Sigmoid colon (tissue), 7 donors: ENCODE data around the gene ZNF362. TPM values are rescaled to one million over a fixed set of nuclear protein-coding genes. Genes with fewer than 3 reads are reported as not detected.

Experiments used
- DNase-seq: peaks from one replicate; pipeline ENCODE4 v3.0.0-alpha.2; 2019
- H3K27ac ChIP-seq, 4 donors: fragments of 200-600 bp; sonication (generic); one replicate each; pipeline ENCODE4 v1.5.1; 2016 to 2019; ENCODE audit warnings: mild to moderate bottlenecking in 1 of 4
- H3K27me3 ChIP-seq, 3 donors: fragments of 200-600 bp; sonication (generic); one replicate each; pipeline ENCODE4 v1.5.1; 2019; ENCODE audit warnings: mild to moderate bottlenecking in 1 of 3
- H3K36me3 ChIP-seq, 4 donors: fragments of 200-600 bp; sonication (generic); one replicate each; pipeline ENCODE4 v1.5.1; 2016 to 2019
- H3K4me1 ChIP-seq, 4 donors: fragments of 200-600 bp; sonication (generic); one replicate each; pipeline ENCODE4 v1.5.1; 2017 to 2019
- H3K4me3 ChIP-seq, 4 donors: fragments of 200-600 bp; sonication (generic); one replicate each; pipeline ENCODE4 v1.5.1; 2017 to 2019; ENCODE audit warnings: mild to moderate bottlenecking in 2 of 4, moderate library complexity in 1 of 4
- H3K9me3 ChIP-seq, 4 donors: fragments of 200-600 bp in 3 of 4; sonication (generic) in 3 of 4; one replicate each; pipeline versions ENCODE4 v1.5.1 to v1.6.1; 2013 to 2019
- CTCF ChIP-seq, 4 experiments: fragments of 450-650 bp in 3 of 4; fragments of 200-600 bp in 1 of 4; IDR thresholded peaks; one replicate each; pipeline ENCODE4 v1.5.1; 2016 to 2019; ENCODE audit warnings: antibody characterized with exemption in 4 of 4, mild to moderate bottlenecking in 3 of 4, moderate library complexity in 2 of 4
- EP300 ChIP-seq, 4 donors: sonication (generic); formaldehyde crosslinking; IDR thresholded peaks; one replicate each; pipeline ENCODE4 v1.6.1; 2017; ENCODE audit warnings: antibody characterized with exemption in 4 of 4
- POLR2A ChIP-seq, 2 donors: fragments of 450-650 bp; IDR thresholded peaks; one replicate each; pipeline ENCODE4 v1.6.1; 2016; ENCODE audit warnings: antibody characterized with exemption in 2 of 2, mild to moderate bottlenecking in 2 of 2, moderate library complexity in 2 of 2
- POLR2AphosphoS5 ChIP-seq, 4 donors: sonication (generic); formaldehyde crosslinking; IDR thresholded peaks; one replicate each; pipeline ENCODE4 v1.6.1; 2017; ENCODE audit warnings: antibody characterized with exemption in 4 of 4
- WGBS, 2 donors: extraction: QIAGEN DNeasy Blood & Tissue Kit; methylation state at CpG; one replicate each; pipeline ENCODE4 v1.1.7; 2013; 5-methylcytosine and 5-hydroxymethylcytosine counted together
- intact Hi-C: fragments of 100-400 bp; cut with DNase I; formaldehyde crosslinking; loops from one replicate; pipeline ENCODE4 v1.15.1; 2023
- polyA plus RNA-seq, 3 donors: library from polyadenylated mRNA; stranded (reverse); fragments of 200-250 nt; gene quantifications; one replicate each; pipeline ENCODE4 v1.2.3, GENCODE V29; 2013
- total RNA-seq, 4 donors: library from RNA; depleted of rRNA; stranded (reverse); fragments of >200 nt; gene quantifications; one replicate each; pipeline ENCODE4 v1.1.0, GENCODE V29; 2016
- donor health status: healthy with polysubstance abuse.
- donor health status: Bipolar disorder and iron deficiency.
- donor health status: healthy.

The ZNF362 gene
- total and polyA plus RNA-seq, 7 donors = 3.5 to 18.8 (median 11.2) TPM

GRCh38 chr1:33320619-33321165, 64.4 kb downstream of the ZNF362 start, which contains the start of gene A3GALT2:
Gene A3GALT2 (minus strand): TSS chr1:33321098. CDS start chr1:33321098, 0 bp downstream.
- TF ChIP-seq EP300 (IDR thresholded peaks at IDR 0.05) (no peak), POLR2A (IDR thresholded peaks at IDR 0.05) (no peak), POLR2AphosphoS5 (IDR thresholded peaks at IDR 0.05) (no peak), CTCF (IDR thresholded peaks at IDR 0.05) (no peak)
- DNase-seq = no peak
- H3K4me1 ChIP-seq = peaks cover 0 to 16% (median 5%) of the 10 kb centered on the region in 4 donors
- no peak within 1 kb of the TSS for H3K27ac ChIP-seq
- peaks cover 19 to 36% (median 33%) of the 10 kb centered on the region in 4 donors for H3K36me3 ChIP-seq
- WGBS, 2 donors = 76 to 77% methylated on average over 8 of the region's 8 CpGs
- intact Hi-C loops = no loop called here
- no peak within 1 kb of the TSS for H3K4me3 ChIP-seq
- H3K27me3 ChIP-seq = no peaks in the 10 kb centered on the region
- H3K9me3 ChIP-seq = no peaks in the 10 kb centered on the region

- WGBS, 2 donors = 59 to 88% methylated on average over 5 of the region's 5 CpGs
- peak; percentile 39 for DNase-seq
- Histone ChIP-seq H3K4me1 (peaks cover 0 to 20% (median 6%) of the 10 kb centered on the region in 4 donors), H3K36me3 (peaks cover 24 to 41% (median 38%) of the 10 kb centered on the region in 4 donors), H3K27ac (no peak overlapping the region), H3K27me3 (no peaks in the 10 kb centered on the region), H3K4me3 (no peak overlapping the region), H3K9me3 (no peaks in the 10 kb centered on the region)
- intact Hi-C loops = no loop called here
- TF ChIP-seq CTCF (IDR thresholded peaks at IDR 0.05) (no peak), POLR2A (IDR thresholded peaks at IDR 0.05) (no peak), POLR2AphosphoS5 (IDR thresholded peaks at IDR 0.05) (peak in 2 of 4 donors; percentile 23 to 47)
These were observed 64.9 kb downstream of the ZNF362 start for GRCh38 chr1:33321178-33321577.

- intact Hi-C loops = no loop called here
- Histone ChIP-seq H3K27me3 (no peaks in the 10 kb centered on the region), H3K27ac (no peak overlapping the region), H3K36me3 (peaks cover 33 to 50% (median 47%) of the 10 kb centered on the region in 4 donors), H3K4me3 (no peak overlapping the region), H3K9me3 (no peaks in the 10 kb centered on the region), H3K4me1 (peaks cover 0 to 25% (median 9%) of the 10 kb centered on the region in 4 donors)
- peak; percentile 53 for DNase-seq
- TF ChIP-seq CTCF (IDR thresholded peaks at IDR 0.05) (no peak), POLR2AphosphoS5 (IDR thresholded peaks at IDR 0.05) (no peak), POLR2A (IDR thresholded peaks at IDR 0.05) (no peak)
- WGBS, 2 donors = 91 to 92% methylated on average over 6 of the region's 6 CpGs
These were observed 65.8 kb downstream of the ZNF362 start for GRCh38 chr1:33322109-33322508.

GRCh38 chr1:33322870-33323585, 66.7 kb downstream of the ZNF362 start:
- peak in 1 of 4 donors; percentile 17 for TF ChIP-seq POLR2AphosphoS5 (IDR thresholded peaks at IDR 0.05)
- no peak for TF ChIP-seq POLR2A (IDR thresholded peaks at IDR 0.05)
- TF ChIP-seq EP300 (IDR thresholded peaks at IDR 0.05) = no peak
- no peak for TF ChIP-seq CTCF (IDR thresholded peaks at IDR 0.05)
- 86 to 89% methylated on average over 10 of the region's 10 CpGs for WGBS, 2 donors
- intact Hi-C loops = no loop called here
- peaks cover 36 to 57% (median 52%) of the 10 kb centered on the region in 4 donors for H3K36me3 ChIP-seq
- no peak overlapping the region for H3K4me3 ChIP-seq
- peak; percentile 46 for DNase-seq
- H3K27ac ChIP-seq = no peak overlapping the region
- H3K4me1 ChIP-seq = peaks cover 0 to 34% (median 17%) of the 10 kb centered on the region in 4 donors
- no peaks in the 10 kb centered on the region for H3K9me3 ChIP-seq
- no peaks in the 10 kb centered on the region for H3K27me3 ChIP-seq
